Endodermal cell (in vitro differentiated cells): Measurements from ENCODE around the gene TREML1. TPM values are rescaled to one million over a fixed set of nuclear protein-coding genes. Genes with fewer than 3 reads are reported as not detected.

Source experiments
- DNase-seq: peaks from one replicate; pipeline ENCODE4 v3.0.0-alpha.2; 2017
- H3K27ac ChIP-seq: 2 replicates; pipeline ENCODE4 v1.5.1; 2013; ENCODE audit warnings: mild to moderate bottlenecking, low read depth, low read length, moderate library complexity
- H3K27me3 ChIP-seq: 2 replicates; pipeline ENCODE4 v1.6.1; 2013; ENCODE audit warnings: mild to moderate bottlenecking, low read length, moderate library complexity; ENCODE audit not compliant: insufficient read depth, control insufficient read depth, poor library complexity, severe bottlenecking
- H3K36me3 ChIP-seq: 2 replicates; pipeline ENCODE4 v1.7.0; 2013; ENCODE audit warnings: mild to moderate bottlenecking, low read length, moderate library complexity; ENCODE audit not compliant: control insufficient read depth, insufficient read depth
- H3K4me1 ChIP-seq: one replicate; pipeline ENCODE4 v1.7.0; 2013; ENCODE audit warnings: low read length; ENCODE audit not compliant: control insufficient read depth, insufficient read depth
- H3K4me3 ChIP-seq: 2 replicates; pipeline ENCODE4 v1.5.1; 2013; ENCODE audit warnings: mild to moderate bottlenecking, low read length, moderate library complexity
- H3K9ac ChIP-seq: 2 replicates; pipeline ENCODE4 v1.6.1; 2013; ENCODE audit warnings: mild to moderate bottlenecking, low read length, moderate library complexity; ENCODE audit not compliant: poor library complexity, severe bottlenecking; ENCODE audit errors: extremely low read depth
- H3K9me3 ChIP-seq: 2 replicates; pipeline ENCODE4 v1.6.1; 2013; ENCODE audit warnings: mild to moderate bottlenecking, low read length, moderate library complexity; ENCODE audit not compliant: control insufficient read depth
- H3K27ac Mint-ChIP-seq: 2 replicates; pipeline ENCODE4 v1.8.0; 2020; ENCODE audit warnings: mixed read lengths
- H3K27me3 Mint-ChIP-seq: 2 replicates; pipeline ENCODE4 v1.8.0; 2021; ENCODE audit warnings: mild to moderate bottlenecking, mixed read lengths; ENCODE audit not compliant: insufficient read depth
- H3K36me3 Mint-ChIP-seq: 2 replicates; pipeline ENCODE4 v1.8.0; 2020; ENCODE audit warnings: low read depth, mixed read lengths
- H3K4me1 Mint-ChIP-seq: 2 replicates; pipeline ENCODE4 v1.8.0; 2020; ENCODE audit warnings: mixed read lengths
- H3K4me3 Mint-ChIP-seq: 2 replicates; pipeline ENCODE4 v1.8.0; 2020; ENCODE audit warnings: mild to moderate bottlenecking, moderate library complexity, mixed read lengths
- H3K9me3 Mint-ChIP-seq: 2 replicates; pipeline ENCODE4 v1.8.0; 2020; ENCODE audit warnings: mild to moderate bottlenecking, mixed read lengths
- WGBS, 2 experiments: methylation state at CpG; one replicate each; pipeline versions ENCODE4 v1.1.5 to v1.1.7; 2013; ENCODE audit warnings: missing lambda C conversion rate in 2 of 2, mixed read lengths in 1 of 2; ENCODE audit not compliant: insufficient coverage in 1 of 2, insufficient read length in 1 of 2; 5-methylcytosine and 5-hydroxymethylcytosine counted together
- total RNA-seq, 2 donors: library from RNA; stranded (reverse); fragmentation: NEBNext Ultra II Directional in 1 of 2; extraction: Animal tissue kit (Norgen Biotek cat#: 25700) in 1 of 2; gene quantifications; 2 replicates in 1 of 2; 3 replicates in 1 of 2; pipeline ENCODE4 v1.2.1, GENCODE V29; 2021
- TF ChIP-seq, protein P1 (sequence below): fragments of 200-600 bp; sonication (generic); conservative IDR thresholded peaks from 2 replicates; pipeline ENCODE4 v1.5.0; 2021; ENCODE audit warnings: antibody characterized with exemption, mild to moderate bottlenecking

TREML1 gene
- total RNA-seq, 2 donors from 2014 or later, result 0.31 to 0.53 TPM

DNA sequence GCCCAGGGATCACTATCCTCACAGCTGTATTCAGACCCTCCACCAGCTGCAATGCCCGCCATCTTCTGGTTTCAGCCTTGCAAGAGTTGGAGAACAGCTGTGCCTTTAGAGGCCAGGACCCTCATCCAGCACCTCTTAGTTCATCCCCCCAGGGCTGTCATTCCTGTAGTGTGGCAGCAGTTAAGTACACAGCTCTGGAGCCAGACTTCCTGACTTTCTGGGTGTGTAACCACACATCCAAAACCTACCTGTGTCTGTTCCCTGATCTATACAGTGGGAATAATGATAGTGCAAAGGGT is 9.2 kb upstream of the TREML1 start:
- no peak overlapping the region for H3K4me3 Mint-ChIP-seq
- Histone ChIP-seq H3K4me1 (no peaks in the 10 kb centered on the region), H3K36me3 (no peaks in the 10 kb centered on the region), H3K9ac (no peak overlapping the region), H3K4me3 (no peak overlapping the region), H3K27me3 (no peaks in the 10 kb centered on the region), H3K9me3 (no peaks in the 10 kb centered on the region), H3K27ac (no peak overlapping the region)
- H3K27me3 Mint-ChIP-seq, result peaks cover 5% of the 10 kb centered on the region
- no peak overlapping the region for H3K27ac Mint-ChIP-seq
- no peaks in the 10 kb centered on the region for H3K4me1 Mint-ChIP-seq
- TF ChIP-seq, protein P1, sequence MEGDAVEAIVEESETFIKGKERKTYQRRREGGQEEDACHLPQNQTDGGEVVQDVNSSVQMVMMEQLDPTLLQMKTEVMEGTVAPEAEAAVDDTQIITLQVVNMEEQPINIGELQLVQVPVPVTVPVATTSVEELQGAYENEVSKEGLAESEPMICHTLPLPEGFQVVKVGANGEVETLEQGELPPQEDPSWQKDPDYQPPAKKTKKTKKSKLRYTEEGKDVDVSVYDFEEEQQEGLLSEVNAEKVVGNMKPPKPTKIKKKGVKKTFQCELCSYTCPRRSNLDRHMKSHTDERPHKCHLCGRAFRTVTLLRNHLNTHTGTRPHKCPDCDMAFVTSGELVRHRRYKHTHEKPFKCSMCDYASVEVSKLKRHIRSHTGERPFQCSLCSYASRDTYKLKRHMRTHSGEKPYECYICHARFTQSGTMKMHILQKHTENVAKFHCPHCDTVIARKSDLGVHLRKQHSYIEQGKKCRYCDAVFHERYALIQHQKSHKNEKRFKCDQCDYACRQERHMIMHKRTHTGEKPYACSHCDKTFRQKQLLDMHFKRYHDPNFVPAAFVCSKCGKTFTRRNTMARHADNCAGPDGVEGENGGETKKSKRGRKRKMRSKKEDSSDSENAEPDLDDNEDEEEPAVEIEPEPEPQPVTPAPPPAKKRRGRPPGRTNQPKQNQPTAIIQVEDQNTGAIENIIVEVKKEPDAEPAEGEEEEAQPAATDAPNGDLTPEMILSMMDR, result no peak
- no peaks in the 10 kb centered on the region for H3K36me3 Mint-ChIP-seq
- no peaks in the 10 kb centered on the region for H3K9me3 Mint-ChIP-seq
- WGBS, 2 experiments, result 92 to 100% methylated on average over 1 of the region's 1 CpG
- no peak for DNase-seq

DNA sequence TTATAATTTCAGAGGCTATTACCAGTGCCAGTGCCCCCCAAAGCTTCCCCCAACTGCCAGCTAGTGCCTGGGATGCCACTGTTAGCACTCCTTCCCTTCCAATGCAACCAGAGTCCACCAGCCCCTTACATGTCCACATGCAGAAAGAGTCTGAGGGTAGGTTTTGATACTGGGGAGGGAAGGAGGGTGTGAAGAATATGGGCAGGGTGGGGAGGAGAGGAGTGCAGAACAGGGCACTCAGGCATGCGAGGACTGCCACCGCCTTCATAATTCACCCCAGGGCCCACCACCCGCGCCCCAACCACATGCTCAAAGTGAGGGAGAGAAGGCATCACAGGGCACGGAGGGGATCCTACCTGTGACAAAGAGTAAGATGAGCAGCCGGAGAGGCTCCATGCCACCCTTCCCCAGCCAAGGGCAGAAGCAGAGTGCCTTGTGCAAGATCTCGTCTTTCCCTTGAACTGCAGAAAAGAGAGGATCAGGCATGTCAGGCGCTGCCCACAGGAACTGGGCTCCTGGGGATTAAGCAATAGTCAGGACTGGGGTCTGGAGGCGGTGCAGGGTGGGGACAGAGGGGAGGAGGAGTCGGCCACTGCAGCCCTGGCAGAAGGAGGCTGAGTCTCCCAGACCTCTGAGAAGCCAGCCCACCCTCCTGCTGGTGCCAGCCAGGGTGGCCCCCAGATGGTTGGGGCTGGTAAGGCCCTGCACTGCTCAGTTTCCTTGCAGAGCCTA is 8.7 kb upstream of the TREML1 start, which contains the start of gene TREM2:
TSS of gene TREM2 (minus strand) at position 430 of the 732 bp plus-strand sequence. CDS start at position 396, 34 bp downstream.
- H3K36me3 Mint-ChIP-seq, result no peaks in the 10 kb centered on the region
- Histone ChIP-seq H3K9me3 (no peaks in the 10 kb centered on the region), H3K36me3 (no peaks in the 10 kb centered on the region), H3K4me3 (no peak within 1 kb of the TSS), H3K27ac (no peak within 1 kb of the TSS), H3K27me3 (no peaks in the 10 kb centered on the region), H3K4me1 (no peaks in the 10 kb centered on the region), H3K9ac (no peak within 1 kb of the TSS)
- no peaks in the 10 kb centered on the region for H3K4me1 Mint-ChIP-seq
- H3K27ac Mint-ChIP-seq, result no peak within 1 kb of the TSS
- WGBS, 2 experiments, result 88 to 95% methylated on average over 7 to 10 of the region's 10 CpGs
- DNase-seq, result no peak
- H3K27me3 Mint-ChIP-seq, result peaks cover 9% of the 10 kb centered on the region
- H3K4me3 Mint-ChIP-seq, result no peak within 1 kb of the TSS
- TF ChIP-seq, protein P1, result no peak
- H3K9me3 Mint-ChIP-seq, result no peaks in the 10 kb centered on the region

DNA sequence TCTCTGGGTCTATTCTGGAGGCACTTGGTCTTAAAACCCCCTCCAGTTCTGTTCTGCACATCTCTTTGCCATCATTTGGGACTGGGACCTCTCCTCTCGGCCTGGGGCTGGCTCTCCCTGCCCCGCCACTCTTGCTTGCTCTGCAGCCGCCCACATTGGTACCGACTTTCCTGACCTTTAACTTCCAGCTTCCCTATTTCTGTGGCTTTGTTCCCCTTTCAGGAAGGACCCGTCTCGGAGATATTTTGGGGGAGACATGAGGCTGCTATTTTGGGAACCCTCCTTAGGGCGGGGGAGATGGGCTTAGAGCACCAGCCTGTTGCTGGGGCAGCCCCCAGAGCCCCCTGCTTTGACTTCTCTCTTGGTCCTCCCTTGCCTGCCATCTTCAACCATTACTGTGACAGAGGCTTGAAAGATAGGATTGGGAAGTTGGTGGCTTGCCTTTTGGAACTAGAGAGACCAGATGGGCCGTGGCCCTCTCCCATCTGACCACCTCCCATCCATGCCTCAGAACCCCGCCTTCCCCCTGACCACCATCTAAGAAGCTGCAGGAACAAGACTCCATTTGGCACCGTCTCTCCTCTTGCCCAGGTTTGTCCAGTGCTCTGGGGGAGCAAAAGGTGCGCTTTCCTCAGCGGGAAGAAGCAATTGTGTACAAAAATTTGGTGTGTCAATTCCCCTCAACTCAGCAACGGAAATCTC is 7.9 kb upstream of the TREML1 start:
- WGBS, 2 experiments, result 93 to 94% methylated on average over 5 to 13 of the region's 13 CpGs
- TF ChIP-seq, protein P1, result no peak

More for the DNA sequence above, 7.9 kb upstream of the TREML1 start:
- Histone ChIP-seq H3K4me3 (no peak overlapping the region), H3K27me3 (no peaks in the 10 kb centered on the region), H3K27ac (no peak overlapping the region), H3K36me3 (no peaks in the 10 kb centered on the region), H3K4me1 (no peaks in the 10 kb centered on the region), H3K9me3 (no peaks in the 10 kb centered on the region), H3K9ac (no peak overlapping the region)
- DNase-seq, result no peak
- no peak overlapping the region for H3K4me3 Mint-ChIP-seq
- H3K9me3 Mint-ChIP-seq, result no peaks in the 10 kb centered on the region
- H3K27me3 Mint-ChIP-seq, result peaks cover 13% of the 10 kb centered on the region
- no peaks in the 10 kb centered on the region for H3K4me1 Mint-ChIP-seq
- H3K36me3 Mint-ChIP-seq, result no peaks in the 10 kb centered on the region
- no peak overlapping the region for H3K27ac Mint-ChIP-seq
